Peyer's patch (tissue), 4 donors: Measurements from ENCODE around the gene KISS1R. TPM values are rescaled to one million over a fixed set of nuclear protein-coding genes. Genes with fewer than 3 reads are reported as not detected.

Experiments used
- DNase-seq, 3 donors: peaks; one replicate each; pipeline ENCODE4 v3.0.0-alpha.2; 2017 to 2019
- H3K27ac ChIP-seq, 4 donors: fragments of 200-600 bp; sonication (generic); one replicate each; pipeline ENCODE4 v1.5.1; 2016 to 2019
- H3K27me3 ChIP-seq, 2 donors: fragments of 200-600 bp; sonication (generic); one replicate each; pipeline ENCODE4 v1.5.1; 2019
- H3K36me3 ChIP-seq, 3 donors: fragments of 200-600 bp; sonication (generic); one replicate each; pipeline ENCODE4 v1.5.1; 2016 to 2019
- H3K4me1 ChIP-seq, 4 donors: fragments of 200-600 bp; sonication (generic); one replicate each; pipeline ENCODE4 v1.5.1; 2016 to 2019
- H3K4me3 ChIP-seq, 4 donors: fragments of 200-600 bp; sonication (generic); 1 replicate in 3 of 4; 2 replicates in 1 of 4; pipeline ENCODE4 v1.5.1; 2016 to 2019; ENCODE audit warnings: mild to moderate bottlenecking in 1 of 4
- H3K9me3 ChIP-seq, 4 donors: fragments of 200-600 bp; sonication (generic); one replicate each; pipeline ENCODE4 v1.5.1; 2016 to 2019; ENCODE audit warnings: mild to moderate bottlenecking in 1 of 4
- CTCF ChIP-seq, 6 experiments: fragments of 450-650 bp in 4 of 6; fragments of 200-600 bp in 2 of 6; sonication (generic) in 1 of 6; IDR thresholded peaks; one replicate each; pipeline ENCODE4 v1.5.1; 2017 to 2019; ENCODE audit warnings: antibody characterized with exemption in 6 of 6, mild to moderate bottlenecking in 3 of 6, moderate library complexity in 1 of 6
- POLR2A ChIP-seq, 2 donors: fragments of 450-650 bp; IDR thresholded peaks; one replicate each; pipeline ENCODE4 v1.5.1; 2017; ENCODE audit warnings: antibody characterized with exemption in 2 of 2, mild to moderate bottlenecking in 2 of 2, moderate library complexity in 2 of 2
- total RNA-seq, 4 donors: library from RNA; depleted of rRNA; stranded (reverse); fragments of >200 nt; gene quantifications; one replicate each; pipeline ENCODE4 v1.1.0, GENCODE V29; 2016

The KISS1R gene
- total RNA-seq, 4 donors from 2014 or later: not detected

GRCh38 chr19:948842-949496 lies 31.8 kb downstream of the KISS1R start:
- Histone ChIP-seq H3K4me3 (no peak overlapping the region), H3K36me3 (no peaks in the 10 kb centered on the region), H3K4me1 (peaks cover 8 to 26% (median 17%) of the 10 kb centered on the region in 4 donors), H3K27me3 (no peaks in the 10 kb centered on the region), H3K9me3 (no peaks in the 10 kb centered on the region), H3K27ac (no peak overlapping the region)
- TF ChIP-seq CTCF (IDR thresholded peaks at IDR 0.05) (no peak), POLR2A (IDR thresholded peaks at IDR 0.05) (no peak)
- DNase-seq: peak in 1 of 3 donors; percentile 47

GRCh38 chr19:950352-951066 lies 33.4 kb downstream of the KISS1R start:
- no peak for TF ChIP-seq POLR2A (IDR thresholded peaks at IDR 0.05)
- TF ChIP-seq CTCF (IDR thresholded peaks at IDR 0.05): no peak
- no peak for DNase-seq
- Histone ChIP-seq H3K27ac (peak overlapping the region in 1 of 4 donors; percentile 42), H3K9me3 (no peaks in the 10 kb centered on the region), H3K4me1 (peaks cover 5 to 34% (median 12%) of the 10 kb centered on the region in 4 donors), H3K4me3 (no peak overlapping the region), H3K27me3 (no peaks in the 10 kb centered on the region), H3K36me3 (no peaks in the 10 kb centered on the region)

GRCh38 chr19:952049-952679 lies 35.0 kb downstream of the KISS1R start:
- Histone ChIP-seq H3K27me3 (no peaks in the 10 kb centered on the region), H3K36me3 (no peaks in the 10 kb centered on the region), H3K9me3 (no peaks in the 10 kb centered on the region), H3K4me3 (peak overlapping the region; percentile 28 to 38 (median 36)), H3K4me1 (peaks cover 5 to 35% (median 16%) of the 10 kb centered on the region in 4 donors), H3K27ac (peak overlapping the region in 3 of 4 donors; percentile 31 to 67 (median 62))
- TF ChIP-seq CTCF (IDR thresholded peaks at IDR 0.05): no peak
- no peak for TF ChIP-seq POLR2A (IDR thresholded peaks at IDR 0.05)
- no peak for DNase-seq

- peaks cover 5 to 35% (median 16%) of the 10 kb centered on the region in 4 donors for H3K4me1 ChIP-seq
- no peaks in the 10 kb centered on the region for H3K9me3 ChIP-seq
- H3K36me3 ChIP-seq: no peaks in the 10 kb centered on the region
- peak overlapping the region; percentile 6 to 67 (median 46) for H3K27ac ChIP-seq
- TF ChIP-seq POLR2A (IDR thresholded peaks at IDR 0.05): no peak
- no peak for TF ChIP-seq CTCF (IDR thresholded peaks at IDR 0.05)
- DNase-seq: peak; percentile 52 to 73 (median 65)
- no peaks in the 10 kb centered on the region for H3K27me3 ChIP-seq
- peak overlapping the region; percentile 28 to 38 (median 36) for H3K4me3 ChIP-seq
Measured at GRCh38 chr19:952680-953444, 35.7 kb downstream of the KISS1R start.
